CD4-positive, alpha-beta memory T cell (primary cell): ENCODE data around the gene GRIN1. TPM values are rescaled to one million over a fixed set of nuclear protein-coding genes. Genes with fewer than 3 reads are reported as not detected.

Experiments
- CTCF ChIA-PET: fragments of 350-600 bp; sonication (Branson Sonifier 250); formaldehyde crosslinking; loops from one replicate; lab custom pipeline; 2021; ENCODE audit warnings: inconsistent platforms; ENCODE audit not compliant: partially characterized antibody; lab: Charles Lee
- POLR2A ChIA-PET: fragments of 350-600 bp; sonication (Branson Sonifier 250); formaldehyde crosslinking; loops from one replicate; lab custom pipeline; 2021; ENCODE audit not compliant: partially characterized antibody; lab: Charles Lee
- DNase-seq, 5 donors: peaks; one replicate each; pipeline versions ENCODE4 v3.0.0 to v3.0.0-alpha.2; 2020 to 2022; ENCODE audit warnings: mixed read lengths in 1 of 5
- H3K27ac ChIP-seq: one replicate; pipeline ENCODE4 v1.7.0; 2013; ENCODE audit warnings: low read depth, low read length
- H3K27me3 ChIP-seq: 2 replicates; pipeline ENCODE4 v1.7.0; 2013; ENCODE audit warnings: mild to moderate bottlenecking, low read length, moderate library complexity; ENCODE audit not compliant: insufficient read depth
- H3K36me3 ChIP-seq: 2 replicates; pipeline ENCODE4 v1.7.0; 2013; ENCODE audit warnings: mild to moderate bottlenecking, low read length, moderate library complexity; ENCODE audit not compliant: insufficient read depth
- H3K4me1 ChIP-seq: 2 replicates; pipeline ENCODE4 v1.7.0; 2013; ENCODE audit warnings: mild to moderate bottlenecking, low read length, moderate library complexity; ENCODE audit not compliant: insufficient read depth
- H3K4me3 ChIP-seq, 2 donors: one replicate each; pipeline ENCODE4 v1.7.0; 2013; ENCODE audit warnings: low read length in 2 of 2, mild to moderate bottlenecking in 1 of 2
- H3K9me3 ChIP-seq, 2 donors: one replicate each; pipeline ENCODE4 v1.7.0; 2013; ENCODE audit warnings: low read length in 2 of 2, control low read depth in 1 of 2; ENCODE audit not compliant: control insufficient read depth in 1 of 2
- H3K27ac Mint-ChIP-seq, 7 donors: one replicate each; pipeline ENCODE4 v1.8.0; 2020 to 2021; ENCODE audit warnings: mixed read lengths in 7 of 7, mild to moderate bottlenecking in 6 of 7, inconsistent platforms in 3 of 7, moderate library complexity in 3 of 7
- H3K27me3 Mint-ChIP-seq, 2 donors: one replicate each; pipeline ENCODE4 v1.8.0; 2020 to 2021; ENCODE audit warnings: mixed read lengths in 2 of 2
- H3K36me3 Mint-ChIP-seq, 2 donors: one replicate each; pipeline ENCODE4 v1.8.0; 2020 to 2021; ENCODE audit warnings: mixed read lengths in 2 of 2, inconsistent platforms in 1 of 2, mild to moderate bottlenecking in 1 of 2
- H3K4me1 Mint-ChIP-seq, 4 donors: one replicate each; pipeline ENCODE4 v1.8.0; 2020 to 2021; ENCODE audit warnings: mixed read lengths in 4 of 4, mild to moderate bottlenecking in 1 of 4
- H3K4me3 Mint-ChIP-seq, 8 donors: one replicate each; pipeline ENCODE4 v1.8.0; 2020 to 2021; ENCODE audit warnings: mixed read lengths in 8 of 8, mild to moderate bottlenecking in 7 of 8, moderate library complexity in 6 of 8, inconsistent platforms in 3 of 8
- H3K9me3 Mint-ChIP-seq, 8 donors: one replicate each; pipeline ENCODE4 v1.8.0; 2020 to 2021; ENCODE audit warnings: mixed read lengths in 8 of 8, mild to moderate bottlenecking in 5 of 8, inconsistent platforms in 3 of 8, moderate library complexity in 1 of 8
- intact Hi-C: fragments of 100-400 bp; cut with micrococcal nuclease; formaldehyde crosslinking; loops from one replicate; pipeline ENCODE4 v1.15.1; 2023
- polyA plus RNA-seq, 2 donors: library from polyadenylated mRNA; unstranded; fragments of 300-500 nt; fragmentation: Illumina TruSeq; gene quantifications; one replicate each; pipeline ENCODE4 v1.2.3, GENCODE V29; 2021
- total RNA-seq, 2 experiments: library from RNA; stranded (reverse); gene quantifications; one replicate each; pipeline ENCODE4 v1.2.3, GENCODE V29; 2021

The GRIN1 gene
- total and polyA plus RNA-seq, 4 experiments from 2014 or later: not detected

DNA sequence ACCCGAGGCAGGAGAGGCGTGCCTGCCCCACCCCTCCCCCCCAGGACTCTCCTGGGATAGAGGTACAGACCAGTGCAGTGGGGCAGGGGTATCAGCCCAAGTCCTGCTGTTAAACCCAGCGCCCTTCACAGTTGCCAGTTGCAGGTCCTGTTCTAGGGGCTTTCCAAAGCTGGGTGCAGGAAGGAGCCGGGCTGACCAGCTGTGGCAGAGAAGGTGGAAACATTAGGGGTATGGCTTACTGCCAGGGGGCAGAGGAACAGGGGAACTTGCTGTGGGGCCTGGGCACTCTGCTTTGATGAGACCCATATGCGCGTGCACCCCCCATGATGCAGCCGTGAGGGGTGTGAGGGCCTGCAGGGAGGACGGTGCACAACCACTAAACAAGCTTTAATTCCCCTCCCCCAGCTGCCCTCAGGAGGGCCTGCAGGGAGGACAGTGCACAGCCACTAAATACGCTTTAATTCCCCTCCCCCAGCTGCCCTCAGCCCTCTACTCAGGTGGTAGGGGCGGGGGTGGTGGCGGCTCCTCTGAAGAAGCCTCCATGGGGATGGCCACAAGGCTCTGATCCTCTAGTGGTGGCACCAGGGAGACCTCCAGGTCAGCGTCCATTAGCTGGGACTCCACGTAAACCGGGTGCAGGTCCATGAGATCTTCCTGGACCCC is 31.7 kb downstream of the GRIN1 start:
- peaks cover 0 to 6% (median 3%) of the 10 kb centered on the region in 4 donors for H3K4me1 Mint-ChIP-seq
- H3K27ac Mint-ChIP-seq: no peak overlapping the region
- H3K9me3 ChIP-seq: no peaks in the 10 kb centered on the region
- CTCF ChIA-PET: no interaction called here
- no peak for DNase-seq
- no peak overlapping the region for H3K4me3 Mint-ChIP-seq
- H3K36me3 ChIP-seq: no peaks in the 10 kb centered on the region
- POLR2A ChIA-PET: interaction anchor here (0.6 kb wide), 1 partner anchor 14 kb away, joined by 3 read pairs; no protein-coding TSS in a partner anchor
- no peaks in the 10 kb centered on the region for H3K4me1 ChIP-seq
- H3K27me3 ChIP-seq: peaks cover 33% of the 10 kb centered on the region
- intact Hi-C loops: no loop called here
- no peak overlapping the region for H3K27ac ChIP-seq
- no peaks in the 10 kb centered on the region for H3K36me3 Mint-ChIP-seq
- H3K27me3 Mint-ChIP-seq: peaks cover 12 to 13% of the 10 kb centered on the region in 2 donors
- H3K4me3 ChIP-seq: no peak overlapping the region
- H3K9me3 Mint-ChIP-seq: no peaks in the 10 kb centered on the region

DNA sequence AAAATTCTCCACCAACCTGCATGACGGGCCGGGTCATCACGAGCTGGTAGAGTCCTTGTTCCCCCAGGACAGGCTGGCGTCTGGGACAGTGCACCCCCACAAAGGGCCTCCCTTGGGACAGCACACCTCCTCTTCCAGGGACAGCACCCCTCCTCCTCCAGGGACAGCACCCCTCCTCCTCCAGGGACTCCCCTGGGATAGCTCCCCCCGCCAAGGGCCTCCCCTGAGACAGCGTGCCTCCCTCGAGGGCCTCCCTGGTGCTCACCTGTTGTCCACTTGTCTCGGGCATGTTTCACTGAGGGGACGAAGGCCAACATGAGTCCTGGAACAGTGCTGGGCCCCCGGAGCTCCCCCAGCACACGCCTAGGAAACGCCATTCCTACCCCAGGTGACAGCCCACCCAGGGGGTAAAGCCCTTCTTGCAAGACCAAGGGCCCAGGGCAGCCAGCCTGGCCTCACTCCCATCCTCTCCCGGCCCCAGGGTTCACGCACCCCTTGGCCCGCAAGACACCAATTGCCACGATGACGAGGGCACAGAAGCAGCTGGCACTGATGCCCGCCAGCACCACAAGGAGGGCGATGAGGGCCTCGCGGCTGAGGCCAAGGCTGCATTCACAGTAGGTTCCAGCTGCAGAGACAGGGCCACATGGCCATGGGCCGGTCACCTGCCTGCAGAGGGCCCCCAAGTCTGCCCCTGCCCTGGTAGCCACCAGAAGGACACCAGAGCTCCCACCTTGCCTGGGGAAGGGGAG is 32.4 kb downstream of the GRIN1 start:
- peaks cover 0 to 4% of the 10 kb centered on the region in 2 donors for H3K36me3 Mint-ChIP-seq
- H3K27me3 Mint-ChIP-seq: peaks cover 12% of the 10 kb centered on the region in 2 donors
- ChIA-PET POLR2A (interaction anchor here (0.6 to 0.7 kb wide), 2 partner anchors 14 to 42 kb away, joined by 3 read pairs; no protein-coding TSS in a partner anchor), CTCF (no interaction called here)
- H3K4me1 ChIP-seq: no peaks in the 10 kb centered on the region
- H3K36me3 ChIP-seq: no peaks in the 10 kb centered on the region
- H3K4me3 Mint-ChIP-seq: no peak overlapping the region
- intact Hi-C loops: no loop called here
- H3K9me3 ChIP-seq: no peaks in the 10 kb centered on the region
- H3K27ac Mint-ChIP-seq: no peak overlapping the region
- H3K4me1 Mint-ChIP-seq: peaks cover 0 to 10% (median 7%) of the 10 kb centered on the region in 4 donors
- DNase-seq: no peak
- peaks cover 31% of the 10 kb centered on the region for H3K27me3 ChIP-seq
- H3K27ac ChIP-seq: no peak overlapping the region
- no peaks in the 10 kb centered on the region for H3K9me3 Mint-ChIP-seq
- H3K4me3 ChIP-seq: no peak overlapping the region

DNA sequence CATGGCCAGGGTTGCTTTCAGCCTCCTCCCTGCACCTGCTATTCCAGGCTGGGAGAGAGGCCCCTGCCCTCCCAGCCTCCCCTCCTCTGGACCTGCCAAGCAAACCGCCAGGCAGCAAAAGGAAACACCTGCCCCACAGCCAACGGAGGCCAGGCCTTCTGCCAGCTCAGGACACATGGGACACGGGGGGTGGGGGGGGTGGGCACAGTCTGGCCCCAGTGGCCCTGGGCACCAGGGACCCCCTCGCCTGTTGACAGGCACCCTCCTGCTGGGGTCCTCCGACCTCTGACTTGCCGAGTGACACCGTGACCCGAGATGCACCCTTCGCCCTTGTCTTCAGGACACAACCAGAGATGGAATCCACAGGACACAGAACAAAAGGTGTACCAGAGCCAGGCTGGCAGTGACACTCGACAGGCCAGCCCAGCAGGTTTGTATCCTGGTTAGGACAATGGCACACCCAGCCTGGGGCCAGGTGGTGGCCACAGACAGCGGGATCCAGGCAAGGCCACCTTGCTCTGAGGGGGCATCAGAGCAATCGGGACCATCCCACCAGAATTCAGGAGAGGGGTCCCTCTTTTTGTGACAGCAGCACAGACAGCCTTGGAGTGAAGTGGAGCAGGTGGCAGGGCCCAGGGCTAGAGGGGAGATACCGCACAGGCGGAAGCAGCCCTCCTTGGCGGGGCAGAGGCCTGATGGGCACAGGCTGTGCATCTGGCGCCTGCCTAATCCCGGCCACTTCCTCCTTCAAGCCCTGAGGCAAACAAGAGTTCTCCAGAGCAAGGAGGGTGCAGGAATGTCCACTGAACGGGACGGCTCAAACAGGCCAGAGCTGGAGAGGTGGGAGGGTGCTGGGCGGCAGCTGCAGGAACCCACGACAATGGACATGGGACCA is 34.2 kb downstream of the GRIN1 start:
- Histone ChIP-seq H3K27me3 (peaks cover 23% of the 10 kb centered on the region), H3K4me1 (no peaks in the 10 kb centered on the region), H3K36me3 (no peaks in the 10 kb centered on the region), H3K4me3 (no peak overlapping the region), H3K9me3 (no peaks in the 10 kb centered on the region), H3K27ac (no peak overlapping the region)
- H3K27me3 Mint-ChIP-seq: peaks cover 7% of the 10 kb centered on the region in 2 donors
- H3K27ac Mint-ChIP-seq: peak overlapping the region in 1 of 7 donors; percentile 64
- no peaks in the 10 kb centered on the region for H3K9me3 Mint-ChIP-seq
- ChIA-PET POLR2A (interaction anchor here (2.5 kb wide), 1 partner anchor 16 kb away, joined by 8 read pairs; the partner anchor contains the start of genes ANAPC2 and SSNA1), CTCF (no interaction called here)
- H3K4me1 Mint-ChIP-seq: peaks cover 2 to 13% (median 8%) of the 10 kb centered on the region in 4 donors
- H3K4me3 Mint-ChIP-seq: no peak overlapping the region
- no peak for DNase-seq
- peaks cover 4 to 10% of the 10 kb centered on the region in 2 donors for H3K36me3 Mint-ChIP-seq
- intact Hi-C loops: no loop called here

DNA sequence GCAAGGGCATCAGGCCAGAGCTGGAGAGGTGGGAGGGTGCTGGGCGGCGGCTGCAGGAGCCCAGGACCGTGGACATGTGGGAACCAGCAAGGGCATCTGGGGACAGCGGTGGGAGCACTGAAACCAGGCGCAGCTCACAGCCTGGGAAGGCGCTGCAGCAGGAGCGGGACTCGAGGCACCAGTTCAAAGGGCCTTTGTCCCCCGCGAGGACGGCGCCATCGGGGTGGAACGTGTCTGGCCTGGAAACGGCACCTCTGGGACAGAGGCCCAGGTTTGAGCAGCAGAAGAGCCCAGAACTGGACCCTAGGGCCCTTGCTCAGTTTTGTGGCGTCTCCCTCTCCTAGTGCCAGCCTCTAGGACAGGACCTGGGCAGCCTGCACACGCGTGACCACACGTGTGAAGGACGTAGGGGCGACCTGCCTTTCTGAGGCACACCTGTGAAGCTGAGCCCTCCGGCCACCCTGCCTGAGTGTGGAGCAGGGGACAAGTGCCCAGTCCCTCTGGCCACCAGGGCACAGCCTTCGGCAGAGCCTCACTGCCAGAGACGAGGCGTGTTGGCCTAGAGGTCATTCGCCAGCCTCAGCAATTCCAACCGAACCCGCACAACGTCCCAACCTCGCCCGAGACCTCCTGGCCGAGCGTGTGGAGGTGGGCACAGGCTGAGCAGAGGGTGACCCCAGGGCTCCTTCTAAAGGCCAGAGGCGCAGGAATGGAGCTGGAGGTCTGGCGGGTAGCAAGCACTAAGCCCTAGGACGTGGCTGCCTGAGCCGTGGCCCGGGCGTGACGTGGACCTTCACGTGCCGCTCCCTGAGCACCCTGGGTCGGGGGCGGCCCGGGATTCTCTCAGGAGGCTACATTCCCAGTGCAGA is 35.1 kb downstream of the GRIN1 start:
- intact Hi-C loops: loop anchor here (2.0 kb wide), 1 partner anchor 53 kb away; no protein-coding TSS in a partner anchor
- POLR2A ChIA-PET: interaction anchor here (0.5 to 2.5 kb wide), 2 partner anchors 15 to 111 kb away, joined by 3 to 8 read pairs; partner anchors contain the start of genes ANAPC2 and SSNA1
- no peak overlapping the region for H3K4me3 Mint-ChIP-seq
- DNase-seq: no peak
- H3K4me3 ChIP-seq: no peak overlapping the region
- peak overlapping the region in 1 of 7 donors; percentile 64 for H3K27ac Mint-ChIP-seq
- H3K27me3 ChIP-seq: peaks cover 23% of the 10 kb centered on the region
- no peak overlapping the region for H3K27ac ChIP-seq
- no peaks in the 10 kb centered on the region for H3K9me3 Mint-ChIP-seq
- no peaks in the 10 kb centered on the region for H3K36me3 ChIP-seq
- H3K9me3 ChIP-seq: no peaks in the 10 kb centered on the region
- H3K27me3 Mint-ChIP-seq: peaks cover 4 to 7% of the 10 kb centered on the region in 2 donors
- CTCF ChIA-PET: no interaction called here
- H3K4me1 ChIP-seq: no peaks in the 10 kb centered on the region
- H3K36me3 Mint-ChIP-seq: peaks cover 4 to 10% of the 10 kb centered on the region in 2 donors
- peaks cover 2 to 13% (median 7%) of the 10 kb centered on the region in 4 donors for H3K4me1 Mint-ChIP-seq

DNA sequence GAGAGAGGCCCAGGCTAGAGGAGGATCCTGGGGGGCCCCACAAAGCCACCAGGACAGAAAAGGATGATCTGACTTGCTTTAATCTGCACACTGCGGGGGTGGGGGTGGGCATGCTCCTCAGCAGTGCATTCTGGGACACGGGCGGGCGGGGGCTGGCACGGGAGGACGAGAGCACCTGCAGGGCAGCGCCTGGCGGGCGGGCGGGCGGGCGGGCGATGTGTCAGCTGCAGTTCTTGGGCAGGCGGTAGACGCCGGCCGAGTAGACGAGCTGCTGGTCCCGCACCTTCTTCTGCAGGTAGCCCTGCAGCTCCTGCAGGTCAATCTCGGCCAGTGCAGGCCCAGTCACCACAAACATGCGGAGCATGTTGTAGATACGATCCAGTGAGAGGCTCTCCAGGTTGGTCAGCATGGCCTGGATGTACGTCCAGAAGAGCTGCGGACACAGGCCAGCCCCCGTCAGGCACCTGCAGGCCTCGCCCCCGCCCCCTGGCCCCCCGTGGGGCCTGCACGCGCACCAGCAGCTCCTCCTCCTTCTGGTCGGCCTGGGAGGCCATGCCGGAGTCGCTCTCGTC is 35.9 kb downstream of the GRIN1 start:
- Mint-ChIP-seq H3K4me1 (peaks cover 2 to 13% (median 7%) of the 10 kb centered on the region in 4 donors), H3K4me3 (no peak overlapping the region), H3K27me3 (peaks cover 4 to 7% of the 10 kb centered on the region in 2 donors), H3K27ac (no peak overlapping the region), H3K9me3 (no peaks in the 10 kb centered on the region), H3K36me3 (peaks cover 4 to 12% of the 10 kb centered on the region in 2 donors)
- Histone ChIP-seq H3K27me3 (peaks cover 20% of the 10 kb centered on the region), H3K36me3 (no peaks in the 10 kb centered on the region), H3K27ac (no peak overlapping the region), H3K4me1 (no peaks in the 10 kb centered on the region), H3K9me3 (no peaks in the 10 kb centered on the region), H3K4me3 (no peak overlapping the region)
- ChIA-PET POLR2A (interaction anchor here (0.5 to 2.5 kb wide), 6 partner anchors 13 to 110 kb away, joined by 3 to 8 read pairs (median 3); partner anchors contain the start of genes ANAPC2, SSNA1 and TPRN), CTCF (no interaction called here)
- intact Hi-C loops: loop anchor here (2.0 kb wide), 1 partner anchor 54 kb away; no protein-coding TSS in a partner anchor
- DNase-seq: no peak
